Uterus (tissue), 2 donors: ENCODE data around the gene USP4.

Experiments used
- POLR2A ChIP-seq, 2 donors: fragments of 450-650 bp; IDR thresholded peaks; one replicate each; pipeline ENCODE4 v1.6.1; 2016; ENCODE audit warnings: antibody characterized with exemption in 2 of 2, mild to moderate bottlenecking in 1 of 2, moderate library complexity in 1 of 2
- TF ChIP-seq, protein P1 (sequence below), 4 experiments: fragments of 200-600 bp in 2 of 4; fragments of 450-650 bp in 2 of 4; sonication (generic) in 2 of 4; IDR thresholded peaks; one replicate each; pipeline ENCODE4 v1.5.1; 2016 to 2019; ENCODE audit warnings: antibody characterized with exemption in 4 of 4, mild to moderate bottlenecking in 2 of 4, moderate library complexity in 1 of 4

DNA sequence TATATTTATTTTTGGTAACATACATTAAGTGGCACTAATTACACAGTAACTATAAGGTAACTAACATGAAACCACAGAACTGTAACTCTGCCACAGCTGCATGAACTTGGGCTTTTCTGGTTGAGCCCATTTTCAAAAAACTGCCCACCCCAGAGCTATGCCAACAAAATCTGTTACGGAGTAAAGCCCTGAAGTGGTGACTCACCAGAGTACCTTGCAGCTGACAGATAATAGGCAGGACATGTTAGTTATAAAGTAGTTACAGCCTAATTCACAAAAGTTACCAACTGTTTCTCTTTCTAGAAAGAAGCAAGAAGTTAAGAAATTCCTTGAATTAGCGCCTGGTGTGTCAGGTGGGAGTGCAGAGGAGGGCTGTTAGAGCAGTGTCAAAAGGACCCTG, 19.8 kb upstream of the USP4 start:
- TF ChIP-seq POLR2A (IDR thresholded peaks at IDR 0.05) = no peak
- TF ChIP-seq, protein P1, sequence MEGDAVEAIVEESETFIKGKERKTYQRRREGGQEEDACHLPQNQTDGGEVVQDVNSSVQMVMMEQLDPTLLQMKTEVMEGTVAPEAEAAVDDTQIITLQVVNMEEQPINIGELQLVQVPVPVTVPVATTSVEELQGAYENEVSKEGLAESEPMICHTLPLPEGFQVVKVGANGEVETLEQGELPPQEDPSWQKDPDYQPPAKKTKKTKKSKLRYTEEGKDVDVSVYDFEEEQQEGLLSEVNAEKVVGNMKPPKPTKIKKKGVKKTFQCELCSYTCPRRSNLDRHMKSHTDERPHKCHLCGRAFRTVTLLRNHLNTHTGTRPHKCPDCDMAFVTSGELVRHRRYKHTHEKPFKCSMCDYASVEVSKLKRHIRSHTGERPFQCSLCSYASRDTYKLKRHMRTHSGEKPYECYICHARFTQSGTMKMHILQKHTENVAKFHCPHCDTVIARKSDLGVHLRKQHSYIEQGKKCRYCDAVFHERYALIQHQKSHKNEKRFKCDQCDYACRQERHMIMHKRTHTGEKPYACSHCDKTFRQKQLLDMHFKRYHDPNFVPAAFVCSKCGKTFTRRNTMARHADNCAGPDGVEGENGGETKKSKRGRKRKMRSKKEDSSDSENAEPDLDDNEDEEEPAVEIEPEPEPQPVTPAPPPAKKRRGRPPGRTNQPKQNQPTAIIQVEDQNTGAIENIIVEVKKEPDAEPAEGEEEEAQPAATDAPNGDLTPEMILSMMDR (IDR thresholded peaks at IDR 0.05) = no peak
